ENCODE measurements around the gene TREM1. TPM values are rescaled to one million over a fixed set of nuclear protein-coding genes. Genes with fewer than 3 reads are reported as not detected.
"Not testable (repeated sequence)": the region's sequence is repeated elsewhere in the genome, so short reads cannot be mapped to it uniquely, and the experiment has no call there.

Gene TREM1
- total RNA-seq, 1 donor from 2014 or later, result 0.25 TPM

DNA sequence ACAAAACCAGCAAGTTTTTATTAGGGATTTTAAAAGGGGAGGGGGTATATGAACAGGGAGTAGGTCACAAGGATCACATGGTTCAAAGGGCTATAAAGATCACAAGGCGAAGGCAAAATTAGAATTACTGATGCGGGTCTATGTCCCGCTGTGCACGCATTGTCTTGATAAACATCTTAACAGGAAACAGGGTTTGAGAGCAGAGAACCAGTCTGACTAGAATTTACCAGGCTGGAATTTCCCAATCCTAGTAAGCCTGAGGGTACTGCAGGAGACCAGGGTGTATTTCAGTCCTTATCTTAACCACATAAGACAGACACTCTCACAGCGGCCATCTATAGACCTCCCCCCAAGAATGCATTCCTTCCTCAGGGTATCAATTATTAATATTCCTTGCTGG lies 10.8 kb upstream of the TREM1 start:
- not testable (repeated sequence) for DNase-seq (ENCODE audit: low spot score); ATAC-seq

DNA sequence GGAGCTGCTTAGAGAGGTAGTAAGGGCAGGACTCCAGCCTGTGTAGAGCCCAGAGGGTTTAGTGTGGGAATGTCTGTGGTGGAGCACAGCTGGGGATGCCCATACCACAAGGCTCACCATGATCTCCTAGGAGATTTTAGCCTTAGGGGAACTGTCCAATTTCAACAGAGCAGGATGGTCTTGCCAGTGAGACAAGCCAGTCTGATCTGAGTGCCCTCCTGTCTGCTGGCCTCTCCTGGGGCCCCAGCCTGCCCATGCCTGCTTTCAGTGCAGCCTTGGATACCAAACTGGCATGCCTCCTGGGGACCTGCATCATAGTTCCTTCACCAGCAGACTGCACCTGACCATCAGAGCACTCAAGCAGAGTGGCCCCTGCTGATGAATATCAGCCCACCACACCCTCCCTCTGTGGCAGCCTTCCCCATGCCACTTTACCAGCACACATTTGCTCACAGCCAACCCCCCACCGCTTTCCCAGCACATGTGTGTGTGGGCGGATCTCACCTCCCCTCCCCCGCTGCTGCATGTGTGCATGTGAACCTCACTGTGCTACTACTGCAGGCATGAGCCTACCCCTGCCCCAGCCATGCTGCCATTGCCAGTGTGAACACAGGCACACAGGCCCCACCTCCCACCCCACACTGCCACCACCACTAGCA lies 7.9 kb upstream of the TREM1 start:
- ATAC-seq (no peak), DNase-seq (ENCODE audit: low spot score) (no peak)

DNA sequence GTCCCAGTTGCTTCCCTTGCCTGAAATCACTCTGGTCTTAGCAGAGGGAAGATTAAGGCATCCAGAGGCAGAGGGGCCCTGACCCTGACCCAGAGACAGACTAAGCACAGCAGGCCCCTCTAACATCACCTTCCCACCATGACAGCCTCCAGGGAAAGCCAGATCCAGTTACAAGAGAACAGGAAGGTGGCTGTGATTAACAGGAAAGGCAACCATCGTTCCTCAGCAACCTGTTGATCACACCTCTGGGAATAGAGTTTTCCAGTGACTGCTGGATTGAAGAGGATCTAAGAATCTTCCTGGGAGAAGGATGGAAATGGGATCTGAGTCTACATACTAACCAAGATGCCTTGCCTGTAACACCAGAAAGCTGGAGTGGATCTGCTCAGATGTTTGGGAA lies 5.2 kb upstream of the TREM1 start:
- ATAC-seq (no peak), DNase-seq (ENCODE audit: low spot score) (no peak)

DNA sequence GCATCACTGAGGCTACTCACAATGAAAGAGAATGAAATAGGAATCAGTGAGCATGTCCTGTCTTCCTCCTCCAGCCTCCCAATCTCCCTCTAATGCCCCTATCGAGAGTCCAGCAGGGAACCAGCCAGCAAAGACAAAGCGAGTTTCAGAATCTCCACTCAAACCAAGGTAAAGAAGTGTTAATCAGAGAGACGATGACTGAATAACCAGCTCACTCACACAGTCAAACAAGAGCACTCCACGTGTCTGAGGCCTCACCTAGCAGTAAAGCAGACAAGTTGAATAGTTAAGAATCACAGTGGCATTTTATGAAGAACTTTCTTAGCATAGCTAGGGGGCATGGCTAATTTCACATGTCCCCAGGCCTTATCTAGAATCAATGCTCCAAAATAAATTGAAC lies 3.3 kb upstream of the TREM1 start:
- ATAC-seq (no peak), DNase-seq (ENCODE audit: low spot score) (no peak)

DNA sequence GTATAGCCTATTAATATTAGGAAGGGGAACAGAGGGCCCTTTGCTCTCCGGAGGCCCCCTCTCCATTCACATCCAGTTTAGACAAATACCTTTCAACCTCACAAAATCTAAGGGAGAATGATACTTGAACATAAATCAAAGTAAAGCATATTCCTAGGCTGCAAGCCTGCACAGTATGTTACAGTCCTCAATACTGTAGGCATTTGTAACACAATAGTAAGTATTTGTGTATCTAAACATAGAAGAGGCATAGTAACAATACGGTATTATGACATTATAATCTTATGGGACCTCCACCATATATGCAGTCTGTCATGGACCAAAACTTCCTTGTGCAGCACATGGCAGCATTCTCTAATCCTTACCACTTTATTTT lies 2.3 kb upstream of the TREM1 start:
- ATAC-seq (no peak), DNase-seq (ENCODE audit: low spot score) (no peak)

DNA sequence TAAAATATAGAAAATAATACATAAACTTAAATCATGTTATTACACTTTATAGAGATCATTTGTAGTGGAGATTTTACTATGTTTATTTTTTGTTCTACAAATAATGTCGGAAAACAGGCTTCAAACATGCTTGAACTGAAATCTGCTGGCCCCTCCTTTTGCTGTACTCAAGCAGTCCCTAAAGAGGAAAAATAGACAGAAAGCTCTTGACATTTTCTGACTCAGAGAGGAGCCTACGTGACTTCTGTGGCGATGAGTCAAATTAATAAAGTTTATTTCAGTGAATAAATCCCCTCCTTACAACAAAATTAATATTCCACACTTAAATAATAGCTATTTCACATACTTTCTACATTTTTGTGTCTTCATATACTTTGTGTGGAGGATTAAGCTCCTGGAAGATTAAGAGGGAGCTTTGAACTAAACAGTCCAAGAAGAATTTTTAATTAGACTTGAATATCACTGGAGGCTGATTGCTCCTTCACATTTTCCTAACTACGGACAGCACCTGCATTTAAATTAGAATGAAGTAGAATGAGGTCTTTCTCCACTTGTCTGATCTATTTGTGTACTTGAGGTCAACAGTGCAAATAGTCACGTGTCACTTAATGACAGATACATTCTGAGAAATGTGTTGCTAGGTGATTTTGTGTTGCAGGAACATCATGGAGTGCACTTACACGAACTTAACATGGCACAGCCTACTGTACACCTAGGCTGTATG lies 1.7 kb upstream of the TREM1 start:
- DNase-seq (ENCODE audit: low spot score) (no peak), ATAC-seq (no peak)

DNA sequence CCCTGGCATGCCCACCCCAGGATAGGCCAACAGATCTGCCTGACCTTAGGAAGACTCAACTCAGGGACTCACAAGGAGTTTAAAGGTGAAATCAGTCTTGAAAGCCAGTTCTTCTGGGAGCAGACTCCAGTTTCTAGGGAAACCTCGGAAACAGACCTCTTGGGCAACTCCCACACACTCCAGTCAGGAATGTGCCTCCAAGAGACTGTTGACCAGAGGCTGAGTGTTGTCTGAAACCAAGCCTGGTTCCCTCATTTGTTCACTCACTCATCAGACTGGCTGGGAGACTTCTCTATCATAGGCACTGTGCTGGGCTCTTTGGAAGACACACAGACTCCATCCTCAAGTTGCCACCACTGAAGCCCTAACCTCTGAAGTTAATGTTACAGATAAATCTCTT lies 1.8 kb downstream of the TREM1 start:
- ATAC-seq (no peak), DNase-seq (ENCODE audit: low spot score) (no peak)

DNA sequence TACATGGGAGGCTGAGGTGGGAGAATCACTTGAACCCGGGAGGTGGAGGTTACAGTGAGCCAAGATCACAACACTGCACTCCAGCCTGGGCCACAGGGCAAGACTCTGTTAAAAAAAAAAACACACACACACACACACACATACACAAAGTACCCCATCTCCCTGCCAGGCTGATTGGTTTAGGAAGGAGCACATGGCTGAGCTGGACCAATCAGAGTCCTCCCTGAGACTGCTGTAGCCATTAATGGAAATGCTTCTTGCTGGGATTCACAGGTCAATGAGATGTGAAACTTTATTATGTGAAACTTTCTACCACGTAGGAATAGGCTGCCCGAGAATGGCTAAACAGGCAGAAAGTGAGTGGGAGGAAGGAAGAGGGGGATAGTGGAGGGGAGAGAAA lies 2.9 kb downstream of the TREM1 start:
- DNase-seq (ENCODE audit: low spot score), result no peak
- ATAC-seq, result no peak

DNA sequence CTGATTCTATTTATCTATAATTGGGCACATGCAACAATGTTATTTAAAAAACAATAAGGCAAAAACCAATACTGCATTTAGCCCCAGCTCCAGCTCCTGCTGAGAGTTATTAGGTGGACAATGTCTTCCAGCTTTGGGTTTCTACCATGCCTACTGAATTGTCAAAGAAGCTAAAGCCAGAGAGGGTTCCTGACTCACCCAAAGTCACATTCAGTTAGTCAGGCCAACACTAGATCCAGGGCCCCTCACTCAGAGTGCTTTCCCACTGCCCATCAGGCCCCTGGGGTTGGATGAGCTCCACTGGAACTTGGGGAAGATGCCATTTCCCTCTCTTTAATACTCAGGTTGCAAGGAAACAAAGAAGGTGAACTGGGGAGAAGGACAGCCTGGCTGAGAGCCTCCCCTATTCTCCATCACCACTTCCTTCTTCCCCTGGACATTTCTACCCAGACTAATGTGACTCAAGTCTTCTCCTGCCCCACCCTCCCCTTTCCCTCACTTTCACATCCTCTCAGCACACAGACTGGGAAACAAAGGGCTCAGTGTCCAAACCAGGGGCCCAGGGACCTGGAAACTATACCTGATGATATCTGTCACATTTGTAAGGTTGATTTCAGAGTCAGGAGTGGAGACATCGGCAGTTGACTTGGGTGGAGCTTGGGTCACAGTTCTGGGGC lies 6.0 kb downstream of the TREM1 start:
- DNase-seq (ENCODE audit: low spot score), result no peak
- peak; percentile 45 for ATAC-seq

DNA sequence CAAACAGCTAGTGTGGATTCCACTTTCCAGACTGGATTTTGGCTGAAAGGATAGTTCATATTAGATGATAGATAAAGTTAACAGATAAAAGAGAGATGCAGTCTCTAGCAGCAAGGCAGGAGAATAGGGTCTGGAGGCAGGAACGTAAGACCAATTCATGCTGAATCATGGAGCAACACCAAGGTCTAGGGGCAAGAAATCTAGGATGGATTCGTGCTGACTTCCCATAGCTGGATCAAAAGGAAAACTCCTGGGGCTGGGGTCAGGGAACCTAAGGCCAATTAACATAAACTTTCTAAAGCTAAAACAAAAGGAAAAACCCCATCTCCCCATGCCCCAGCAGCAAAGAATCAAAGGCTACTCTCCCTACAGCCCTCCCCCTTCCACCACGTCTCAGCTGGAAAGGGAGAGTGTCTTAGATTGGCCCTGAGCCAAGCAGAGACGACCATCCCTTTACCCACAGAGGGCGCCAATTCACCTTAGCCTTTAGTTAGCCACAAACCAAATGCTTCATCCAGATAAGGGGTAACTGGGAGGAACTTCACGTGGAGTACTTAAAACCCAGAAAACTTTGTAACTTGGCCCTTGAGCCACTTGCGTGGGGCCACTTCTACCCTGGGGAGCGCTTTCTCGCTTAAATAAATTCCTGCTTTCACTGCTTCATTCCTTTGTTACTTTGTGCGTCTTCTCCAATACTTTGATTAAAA lies 7.6 kb downstream of the TREM1 start:
- ATAC-seq (peak; percentile 76), DNase-seq (ENCODE audit: low spot score) (no peak)

DNA sequence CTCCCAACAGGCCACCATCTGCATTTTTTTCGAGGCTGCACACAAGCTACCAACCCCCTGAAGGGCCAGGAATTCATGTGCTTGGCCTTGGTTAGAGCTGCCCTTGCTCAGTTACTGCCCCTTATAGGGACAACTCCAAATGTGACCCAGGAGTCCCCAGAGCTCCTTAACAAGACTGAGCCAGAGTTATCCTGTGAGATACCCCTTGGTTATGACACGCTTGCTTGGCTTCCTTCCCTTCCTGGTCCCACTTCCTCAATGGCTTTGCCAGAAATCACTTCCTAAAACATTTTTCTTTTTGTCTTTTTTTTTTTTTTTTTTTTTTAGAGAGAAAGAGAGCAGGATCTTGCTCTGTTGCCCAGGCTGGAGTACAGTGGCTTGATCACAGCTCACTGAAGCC lies 8.9 kb downstream of the TREM1 start:
- DNase-seq (ENCODE audit: low spot score), result no peak
- ATAC-seq, result no peak

DNA sequence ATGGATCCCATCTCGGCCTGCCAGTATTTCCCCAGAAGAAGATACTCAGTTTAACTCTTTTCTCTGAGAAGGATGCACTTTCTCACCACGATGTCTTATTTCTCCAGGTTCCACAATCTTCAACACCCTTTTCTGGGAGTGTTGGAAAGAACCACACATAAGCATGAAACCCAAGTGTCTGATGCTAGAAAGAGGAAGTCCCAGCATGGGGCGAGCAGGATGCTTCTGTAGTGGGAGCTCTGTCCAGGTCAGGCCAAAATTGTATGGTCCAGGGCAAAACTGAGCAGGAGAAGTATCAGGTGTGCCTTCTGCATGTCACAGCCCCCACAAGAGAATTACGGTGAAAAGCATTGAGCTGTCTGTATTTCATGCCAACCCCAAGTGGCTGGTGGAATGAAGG lies 11.0 kb downstream of the TREM1 start:
- DNase-seq (ENCODE audit: low spot score) (no peak), ATAC-seq (no peak)

DNA sequence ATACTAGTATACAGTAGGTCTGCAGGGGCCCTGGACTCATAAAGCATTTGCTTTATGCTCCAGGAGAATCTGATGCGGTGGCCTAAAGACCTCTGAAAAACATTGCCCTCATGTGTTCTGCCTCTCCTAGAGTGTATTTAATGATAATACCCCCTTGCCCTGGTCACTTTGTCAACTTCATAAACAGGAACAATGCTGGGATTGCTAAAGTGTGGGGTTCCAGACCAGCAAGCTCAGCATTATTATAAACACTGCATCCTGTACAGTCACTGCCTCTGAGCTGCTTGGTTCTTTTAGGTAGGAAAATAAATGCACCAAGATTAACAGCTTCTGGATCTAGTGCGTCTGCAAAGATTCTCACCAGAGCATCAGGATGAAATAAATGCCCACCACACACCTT lies 12.2 kb downstream of the TREM1 start:
- DNase-seq (ENCODE audit: low spot score), result no peak
- peak; percentile 31 for ATAC-seq

DNA sequence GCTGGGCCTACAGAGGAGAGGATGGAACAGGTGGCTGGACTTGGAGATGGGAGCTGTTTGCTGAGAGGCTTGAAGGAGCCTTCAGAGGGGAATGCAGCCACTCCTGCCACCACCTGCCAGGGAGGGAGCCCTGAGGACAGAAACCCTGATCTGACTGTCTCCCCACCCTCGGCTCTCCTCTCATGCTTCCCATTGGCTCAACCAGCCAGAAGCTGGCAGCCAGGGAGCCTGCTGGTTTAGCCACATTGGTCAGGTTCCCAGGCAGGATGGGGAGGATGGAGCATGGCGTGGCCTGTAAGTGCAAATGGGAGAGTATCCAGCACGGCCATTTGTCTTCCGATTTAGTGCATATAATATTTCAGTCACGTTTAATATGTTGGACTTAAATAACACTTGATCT lies 12.8 kb downstream of the TREM1 start:
- DNase-seq (ENCODE audit: low spot score) (no peak), ATAC-seq (no peak)

DNA sequence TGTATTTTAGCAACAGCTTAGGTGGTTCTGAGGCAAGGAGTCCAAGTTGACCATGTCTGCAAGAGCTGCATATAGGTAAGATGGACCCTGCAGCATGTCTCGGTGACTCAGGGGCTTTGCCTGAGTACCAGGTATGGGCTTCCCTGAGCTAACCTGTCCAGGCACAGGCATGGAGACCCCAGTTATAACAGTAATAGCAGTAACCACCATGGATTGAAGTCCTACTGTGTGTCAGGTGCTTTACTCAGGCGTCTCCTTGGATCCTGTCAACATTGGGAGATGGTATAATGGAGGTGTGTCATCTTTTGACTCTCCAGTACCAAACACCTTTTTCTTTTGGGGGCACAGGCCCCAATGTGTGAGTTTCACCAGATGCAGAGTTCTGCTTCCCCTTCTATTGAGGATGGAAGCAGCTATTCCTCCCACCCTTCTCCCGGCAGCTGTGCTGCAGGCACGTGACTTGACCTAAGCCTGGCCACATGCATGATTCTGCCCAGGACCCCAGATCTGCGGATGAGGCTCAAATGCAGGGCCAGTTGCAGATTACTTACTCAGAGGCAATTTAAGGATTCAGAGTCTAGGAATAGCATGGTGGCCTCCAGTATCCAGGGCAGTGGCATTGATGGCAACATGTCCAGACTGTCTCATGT lies 13.8 kb downstream of the TREM1 start:
- ATAC-seq (no peak), DNase-seq (ENCODE audit: low spot score) (peak; percentile 40)

DNA sequence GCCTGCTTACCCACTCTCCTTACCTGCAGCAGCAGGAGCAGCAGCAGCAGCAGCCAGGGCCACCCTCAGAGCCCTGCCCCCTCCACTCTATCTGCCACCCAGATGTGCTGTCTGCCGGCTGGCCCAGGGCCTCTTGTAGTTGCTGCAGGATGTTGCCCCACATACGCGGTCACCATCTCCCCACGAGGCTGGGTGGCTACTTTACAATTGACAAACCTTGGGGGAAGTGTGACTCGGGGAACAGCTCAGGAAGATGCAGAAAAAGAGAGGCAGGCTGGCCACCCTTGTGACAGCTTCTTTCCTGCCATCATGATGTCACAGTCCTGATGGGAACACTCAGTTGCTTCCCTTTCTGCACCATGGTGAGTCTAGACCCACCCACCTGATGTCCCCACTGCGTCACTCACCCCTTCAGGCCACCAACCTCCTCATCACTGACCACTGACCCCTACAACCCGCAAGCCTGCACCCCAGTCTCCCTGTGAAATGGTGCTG lies 14.5 kb downstream of the TREM1 start:
- peak; percentile 53 for ATAC-seq
- DNase-seq (ENCODE audit: low spot score), result peak; percentile 51

DNA sequence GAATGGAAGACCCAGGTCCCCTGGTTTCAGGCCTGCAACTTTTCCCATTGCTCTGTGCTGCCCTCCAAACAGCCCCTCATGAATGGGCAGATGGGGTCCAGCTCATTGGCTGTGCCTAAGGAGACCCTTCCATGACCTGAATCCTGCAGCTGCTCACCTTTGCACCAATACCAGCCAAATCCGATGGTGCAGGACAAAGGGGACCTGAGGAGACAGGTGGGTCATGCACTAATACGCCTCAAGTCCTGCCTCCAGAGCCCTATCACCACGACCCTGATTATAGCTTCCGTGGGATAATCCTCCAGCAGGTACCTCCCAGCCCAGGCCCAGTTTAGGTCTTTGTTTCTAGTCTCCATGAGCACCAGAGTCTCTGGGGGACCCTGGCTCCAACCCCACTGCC lies 16.8 kb downstream of the TREM1 start:
- DNase-seq (ENCODE audit: low spot score), result no peak
- no peak for ATAC-seq

DNA sequence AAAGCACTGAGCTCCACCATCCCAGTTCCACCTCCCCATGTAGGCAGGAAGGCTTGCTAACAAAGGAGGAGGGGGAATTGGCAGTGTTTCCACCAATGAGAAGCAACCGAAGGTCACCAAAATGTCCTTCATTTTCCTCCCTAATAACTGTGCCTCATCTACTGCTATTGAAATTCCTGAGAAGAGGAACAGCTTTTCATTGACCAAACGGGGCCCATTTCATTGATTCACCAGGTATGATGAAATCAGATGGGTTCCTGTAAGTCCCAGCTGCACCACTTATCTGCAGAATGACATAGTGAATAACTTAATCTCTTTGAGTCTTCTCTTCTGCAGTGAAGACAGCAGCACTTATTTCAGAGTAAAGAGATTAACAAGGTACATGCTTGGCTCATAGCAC lies 17.3 kb downstream of the TREM1 start:
- no peak for ATAC-seq
- no peak for DNase-seq (ENCODE audit: low spot score)

DNA sequence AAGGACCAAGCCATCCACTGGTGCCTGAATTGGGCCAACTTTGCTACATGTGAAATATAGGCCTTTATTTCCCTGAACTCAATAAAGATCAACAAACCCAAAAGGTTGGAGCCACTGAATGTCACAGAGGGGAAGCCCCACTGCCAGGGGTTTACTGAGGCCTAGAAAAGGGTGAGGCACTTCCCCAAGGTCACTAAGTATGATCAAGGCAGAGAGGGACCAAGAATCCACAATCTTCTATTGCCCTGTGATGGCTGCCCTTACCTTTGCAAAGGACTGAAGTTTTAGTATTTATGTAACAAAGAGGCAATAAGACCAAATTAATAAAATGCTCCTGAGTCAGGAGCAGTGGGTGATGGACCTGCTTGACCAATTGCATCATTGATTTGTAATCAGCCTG lies 18.0 kb downstream of the TREM1 start:
- ATAC-seq (no peak), DNase-seq (ENCODE audit: low spot score) (no peak)

DNA sequence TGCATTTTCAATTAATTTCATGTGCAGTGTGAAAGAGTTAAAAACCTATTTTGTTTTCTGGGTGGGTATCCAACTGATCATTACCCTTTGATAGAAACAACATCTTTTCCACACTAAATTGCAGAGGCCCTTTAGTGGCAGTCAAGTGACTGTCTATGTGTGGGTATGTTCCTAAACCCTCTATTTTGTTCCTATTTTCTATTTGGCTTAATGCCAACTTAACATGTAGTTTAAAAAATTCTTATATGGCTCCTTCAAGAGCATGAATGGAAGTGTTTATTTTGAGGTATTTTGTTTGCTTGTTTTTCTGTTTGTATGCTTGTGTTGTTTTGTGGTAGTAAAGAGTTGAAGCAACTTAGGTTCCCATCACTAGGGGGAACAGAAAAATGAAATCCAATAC lies 19.9 kb downstream of the TREM1 start:
- DNase-seq (ENCODE audit: low spot score), result no peak
- no peak for ATAC-seq

DNA sequence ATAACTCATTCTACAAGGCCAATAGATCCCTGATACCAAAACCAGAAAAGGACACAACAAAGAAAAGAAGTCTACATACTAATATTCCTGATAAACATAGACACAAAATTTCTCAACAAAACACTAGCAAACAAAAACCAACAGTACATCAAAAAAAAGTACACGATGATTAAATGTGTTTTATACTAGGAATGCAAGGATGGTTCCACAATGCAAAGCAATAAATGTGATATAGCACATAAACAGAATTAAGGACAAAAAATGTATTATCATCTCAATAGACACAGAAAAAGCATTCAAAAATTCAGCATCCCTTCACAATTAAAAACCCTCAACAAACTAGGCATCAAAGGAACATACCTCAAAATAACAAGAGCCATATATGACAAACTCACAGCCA lies 23.2 kb downstream of the TREM1 start:
- DNase-seq (ENCODE audit: low spot score) (no peak), ATAC-seq (no peak)

All from left lobe of liver (tissue), 2 donors.